HepG2 (cell line): ENCODE measurements around the gene GLYAT. TPM values are rescaled to one million over a fixed set of nuclear protein-coding genes. Genes with fewer than 3 reads are reported as not detected.

Source experiments
- FOSL2 ChIP-seq: sonication (generic); formaldehyde crosslinking; IDR thresholded peaks from 2 replicates; pipeline ENCODE4 v1.4.0; 2020; ENCODE audit warnings: missing genetic modification reagents
- KDM4B ChIP-seq: sonication (generic); formaldehyde crosslinking; IDR thresholded peaks from 2 replicates; pipeline ENCODE4 v1.4.0; 2020; ENCODE audit warnings: missing genetic modification reagents
- MTA1 ChIP-seq: sonication (generic); formaldehyde crosslinking; IDR thresholded peaks from 2 replicates; pipeline ENCODE4 v1.4.0; 2020; ENCODE audit warnings: missing genetic modification reagents, mild to moderate bottlenecking, borderline replicate concordance
- PHF5A ChIP-seq: IDR thresholded peaks from one replicate; pipeline ENCODE4 v1.6.1; 2018; ENCODE audit warnings: low read depth, missing genetic modification reagents; ENCODE audit not compliant: unreplicated experiment
- TCF12 ChIP-seq, 2 experiments: fragments of 450-650 bp in 1 of 2; sonication (generic) in 1 of 2; formaldehyde crosslinking in 1 of 2; IDR thresholded peaks; 2 replicates each; pipeline versions ENCODE4 v1.6.1 to v1.8.0; 2017 to 2022; ENCODE audit warnings: antibody characterized with exemption in 1 of 2, mild to moderate bottlenecking in 1 of 2, missing genetic modification reagents in 1 of 2, moderate library complexity in 1 of 2
- ZNF367 ChIP-seq: sonication (generic); formaldehyde crosslinking; IDR thresholded peaks from 2 replicates; pipeline ENCODE4 v1.4.0; 2020; ENCODE audit warnings: missing genetic modification reagents, borderline replicate concordance
- ZNF407 ChIP-seq: sonication (generic); formaldehyde crosslinking; IDR thresholded peaks from one replicate; pipeline ENCODE4 v1.5.1; 2020; ENCODE audit warnings: mild to moderate bottlenecking, missing genetic modification reagents; ENCODE audit errors: not compliant biosample characterization
- polyA plus RNA-seq, 8 experiments: library from polyadenylated mRNA; depleted of rRNA in 3 of 8; stranded (reverse) in 7 of 8; unstranded in 1 of 8; fragments of >200 nt; fragmentation: Illumina TruSeq in 4 of 8; extraction: Trizol in 4 of 8; gene quantifications; 2 replicates each; pipeline versions ENCODE4 v1.2.1 to v1.2.3, GENCODE V29; 2011 to 2016; ENCODE audit warnings: low read depth in 4 of 8, missing spikeins in 1 of 8, mixed read lengths in 1 of 8; ENCODE audit not compliant: insufficient read depth in 1 of 8
- total RNA-seq, 5 experiments: library from RNA; depleted of rRNA; stranded (reverse); fragments of >200 nt; fragmentation: Illumina TruSeq; extraction: Trizol; gene quantifications; 2 replicates each; pipeline ENCODE4 v1.2.3, GENCODE V29; 2016; ENCODE audit warnings: low read depth in 1 of 5
- TF ChIP-seq, protein P1 (sequence below): sonication (generic); formaldehyde crosslinking; IDR thresholded peaks from 2 replicates; pipeline ENCODE4 v1.4.0; 2020; ENCODE audit warnings: missing genetic modification reagents, borderline replicate concordance
- TF ChIP-seq, protein P2 (sequence below): sonication (generic); formaldehyde crosslinking; IDR thresholded peaks from 2 replicates; pipeline ENCODE4 v1.5.0; 2020; ENCODE audit warnings: missing genetic modification reagents, mild to moderate bottlenecking, borderline replicate concordance
- TF ChIP-seq, protein P3 (sequence below): sonication (generic); formaldehyde crosslinking; IDR thresholded peaks from 2 replicates; pipeline ENCODE4 v1.4.0; 2020; ENCODE audit warnings: missing genetic modification reagents, borderline replicate concordance
- TF ChIP-seq, protein P4 (sequence below): sonication (generic); formaldehyde crosslinking; IDR thresholded peaks from 2 replicates; pipeline ENCODE4 v1.8.0; 2022; ENCODE audit warnings: mild to moderate bottlenecking, missing genetic modification reagents, borderline replicate concordance

Gene GLYAT
- total and polyA plus RNA-seq, 2 of the 13 experiments (the other 11 are each of a cell fraction or from before 2014, with no cell fraction given): not detected

DNA sequence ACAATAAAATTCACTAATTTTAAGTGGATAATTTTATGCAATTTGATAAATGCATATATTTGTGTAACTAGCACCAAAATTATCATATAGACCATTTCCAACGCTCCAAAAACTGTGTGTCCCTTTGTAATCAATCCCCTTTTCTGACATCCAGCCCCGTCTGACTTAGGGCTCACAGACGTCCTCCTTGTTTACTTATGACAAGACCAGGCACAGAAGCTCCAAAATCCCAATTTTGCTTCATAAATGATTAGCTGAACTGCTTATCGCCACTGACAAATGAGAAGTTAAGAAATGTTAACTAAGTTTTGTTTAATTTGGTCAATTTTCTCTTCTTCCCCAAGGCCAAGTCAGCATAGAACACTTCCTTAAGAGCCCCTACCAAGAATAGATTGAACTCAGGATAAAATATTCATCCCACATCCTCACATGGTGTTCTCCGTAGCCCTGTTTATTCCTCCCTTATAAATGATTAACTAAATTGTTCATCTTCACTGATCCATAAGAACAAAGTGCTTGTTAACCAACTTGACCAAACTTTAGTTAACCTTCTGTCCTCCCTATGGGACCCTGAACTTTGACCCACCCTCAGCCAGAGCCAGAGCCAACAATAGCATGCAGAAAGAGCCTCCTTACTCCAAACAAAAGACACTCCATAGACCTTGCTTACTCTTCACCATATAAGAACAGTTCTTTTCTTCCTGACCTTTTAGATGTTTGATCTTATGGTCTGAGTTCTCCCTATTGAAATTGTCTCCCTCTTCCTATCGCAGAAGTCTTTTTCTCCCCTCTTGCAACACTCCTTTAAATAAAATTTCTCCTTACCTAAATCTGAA lies 30.8 kb upstream of the GLYAT start (continued):
- TF ChIP-seq, protein P1, sequence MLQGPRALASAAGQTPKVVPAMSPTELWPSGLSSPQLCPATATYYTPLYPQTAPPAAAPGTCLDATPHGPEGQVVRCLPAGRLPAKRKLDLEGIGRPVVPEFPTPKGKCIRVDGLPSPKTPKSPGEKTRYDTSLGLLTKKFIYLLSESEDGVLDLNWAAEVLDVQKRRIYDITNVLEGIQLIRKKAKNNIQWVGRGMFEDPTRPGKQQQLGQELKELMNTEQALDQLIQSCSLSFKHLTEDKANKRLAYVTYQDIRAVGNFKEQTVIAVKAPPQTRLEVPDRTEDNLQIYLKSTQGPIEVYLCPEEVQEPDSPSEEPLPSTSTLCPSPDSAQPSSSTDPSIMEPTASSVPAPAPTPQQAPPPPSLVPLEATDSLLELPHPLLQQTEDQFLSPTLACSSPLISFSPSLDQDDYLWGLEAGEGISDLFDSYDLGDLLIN (CRISPR knock-in tag): no peak
- TF ChIP-seq, protein P2, sequence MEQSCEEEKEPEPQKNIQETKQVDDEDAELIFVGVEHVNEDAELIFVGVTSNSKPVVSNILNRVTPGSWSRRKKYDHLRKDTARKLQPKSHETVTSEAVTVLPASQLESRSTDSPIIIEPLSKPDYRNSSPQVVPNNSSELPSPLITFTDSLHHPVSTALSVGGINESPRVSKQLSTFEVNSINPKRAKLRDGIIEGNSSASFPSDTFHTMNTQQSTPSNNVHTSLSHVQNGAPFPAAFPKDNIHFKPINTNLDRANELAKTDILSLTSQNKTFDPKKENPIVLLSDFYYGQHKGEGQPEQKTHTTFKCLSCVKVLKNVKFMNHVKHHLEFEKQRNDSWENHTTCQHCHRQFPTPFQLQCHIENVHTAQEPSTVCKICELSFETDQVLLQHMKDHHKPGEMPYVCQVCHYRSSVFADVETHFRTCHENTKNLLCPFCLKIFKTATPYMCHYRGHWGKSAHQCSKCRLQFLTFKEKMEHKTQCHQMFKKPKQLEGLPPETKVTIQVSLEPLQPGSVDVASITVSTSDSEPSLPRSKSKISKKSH (CRISPR knock-in tag): no peak
- TF ChIP-seq, protein P3, sequence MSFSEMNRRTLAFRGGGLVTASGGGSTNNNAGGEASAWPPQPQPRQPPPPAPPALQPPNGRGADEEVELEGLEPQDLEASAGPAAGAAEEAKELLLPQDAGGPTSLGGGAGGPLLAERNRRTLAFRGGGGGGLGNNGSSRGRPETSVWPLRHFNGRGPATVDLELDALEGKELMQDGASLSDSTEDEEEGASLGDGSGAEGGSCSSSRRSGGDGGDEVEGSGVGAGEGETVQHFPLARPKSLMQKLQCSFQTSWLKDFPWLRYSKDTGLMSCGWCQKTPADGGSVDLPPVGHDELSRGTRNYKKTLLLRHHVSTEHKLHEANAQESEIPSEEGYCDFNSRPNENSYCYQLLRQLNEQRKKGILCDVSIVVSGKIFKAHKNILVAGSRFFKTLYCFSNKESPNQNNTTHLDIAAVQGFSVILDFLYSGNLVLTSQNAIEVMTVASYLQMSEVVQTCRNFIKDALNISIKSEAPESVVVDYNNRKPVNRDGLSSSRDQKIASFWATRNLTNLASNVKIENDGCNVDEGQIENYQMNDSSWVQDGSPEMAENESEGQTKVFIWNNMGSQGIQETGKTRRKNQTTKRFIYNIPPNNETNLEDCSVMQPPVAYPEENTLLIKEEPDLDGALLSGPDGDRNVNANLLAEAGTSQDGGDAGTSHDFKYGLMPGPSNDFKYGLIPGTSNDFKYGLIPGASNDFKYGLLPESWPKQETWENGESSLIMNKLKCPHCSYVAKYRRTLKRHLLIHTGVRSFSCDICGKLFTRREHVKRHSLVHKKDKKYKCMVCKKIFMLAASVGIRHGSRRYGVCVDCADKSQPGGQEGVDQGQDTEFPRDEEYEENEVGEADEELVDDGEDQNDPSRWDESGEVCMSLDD (CRISPR knock-in tag): no peak
- TF ChIP-seq FOSL2 (CRISPR knock-in tag) (peak; percentile 49), TCF12 (IDR thresholded peaks at IDR 0.05) (no peak), TCF12 (CRISPR knock-in tag; IDR thresholded peaks at IDR 0.05) (no peak), PHF5A (CRISPR knock-in tag) (peak; percentile 35), ZNF367 (no peak), MTA1 (CRISPR knock-in tag) (no peak), KDM4B (no peak), ZNF407 (CRISPR knock-in tag) (no peak)
- TF ChIP-seq, protein P4, sequence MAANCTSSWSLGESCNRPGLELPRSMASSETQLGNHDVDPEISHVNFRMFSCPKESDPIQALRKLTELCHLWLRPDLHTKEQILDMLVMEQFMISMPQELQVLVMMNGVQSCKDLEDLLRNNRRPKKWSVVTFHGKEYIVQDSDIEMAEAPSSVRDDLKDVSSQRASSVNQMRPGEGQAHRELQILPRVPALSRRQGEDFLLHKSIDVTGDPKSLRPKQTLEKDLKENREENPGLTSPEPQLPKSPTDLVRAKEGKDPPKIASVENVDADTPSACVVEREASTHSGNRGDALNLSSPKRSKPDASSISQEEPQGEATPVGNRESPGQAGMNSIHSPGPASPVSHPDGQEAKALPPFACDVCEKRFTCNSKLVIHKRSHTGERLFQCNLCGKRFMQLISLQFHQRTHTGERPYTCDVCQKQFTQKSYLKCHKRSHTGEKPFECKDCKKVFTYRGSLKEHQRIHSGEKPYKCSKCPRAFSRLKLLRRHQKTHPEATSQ (CRISPR knock-in tag): peak; percentile 85; the same call in 1 of the 2 replicates
